ENCODE measurements around the gene RORC. TPM values are rescaled to one million over a fixed set of nuclear protein-coding genes. Genes with fewer than 3 reads are reported as not detected.

RORC gene
- polyA plus RNA-seq, 1 donor from 2014 or later, result 0.26 TPM

GRCh38 chr1:151809290-151809984 is 22.2 kb downstream of the RORC start:
- Mint-ChIP-seq H3K4me1 (peaks cover 0 to 9% (median 8%) of the 10 kb centered on the region in 3 donors), H3K9me3 (no peaks in the 10 kb centered on the region), H3K27ac (no peak overlapping the region), H3K4me3 (no peak overlapping the region), H3K27me3 (no peaks in the 10 kb centered on the region), H3K36me3 (no peaks in the 10 kb centered on the region)

- Mint-ChIP-seq H3K27me3 (peaks cover 4% of the 10 kb centered on the region), H3K9me3 (no peaks in the 10 kb centered on the region), H3K36me3 (no peaks in the 10 kb centered on the region), H3K4me3 (no peak overlapping the region), H3K4me1 (peaks cover 10 to 14% (median 14%) of the 10 kb centered on the region in 3 donors), H3K27ac (no peak overlapping the region)
These were observed 23.8 kb downstream of the RORC start for GRCh38 chr1:151807766-151808165.

- Mint-ChIP-seq H3K27me3 (peaks cover 4% of the 10 kb centered on the region), H3K27ac (no peak overlapping the region), H3K4me1 (peaks cover 10 to 14% (median 14%) of the 10 kb centered on the region in 3 donors), H3K36me3 (no peaks in the 10 kb centered on the region), H3K4me3 (no peak overlapping the region), H3K9me3 (no peaks in the 10 kb centered on the region)
These were observed 24.5 kb downstream of the RORC start for GRCh38 chr1:151807131-151807530.

DNA sequence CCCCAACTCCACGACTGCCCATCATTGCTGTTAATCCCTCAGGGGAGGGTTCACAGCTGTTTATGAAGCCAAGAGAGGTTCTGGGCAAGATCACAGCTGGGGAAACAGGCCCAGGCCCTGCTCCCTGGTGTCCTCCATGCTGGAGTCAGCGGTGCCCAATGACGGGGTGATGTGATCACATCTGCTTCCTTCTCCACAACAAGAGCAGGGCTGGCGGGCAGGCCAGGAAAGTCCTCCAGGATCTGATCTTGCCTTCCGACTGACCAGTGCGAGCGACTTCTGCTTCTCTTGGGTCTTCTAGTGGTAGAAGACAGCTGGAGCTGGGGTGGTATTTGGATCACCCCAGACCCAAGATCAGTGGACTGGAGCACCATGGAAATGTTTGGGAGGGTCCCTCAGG is 25.4 kb downstream of the RORC start:
- no peaks in the 10 kb centered on the region for H3K36me3 Mint-ChIP-seq
- no peak overlapping the region for H3K4me3 Mint-ChIP-seq
- H3K27ac Mint-ChIP-seq, result no peak overlapping the region

DNA sequence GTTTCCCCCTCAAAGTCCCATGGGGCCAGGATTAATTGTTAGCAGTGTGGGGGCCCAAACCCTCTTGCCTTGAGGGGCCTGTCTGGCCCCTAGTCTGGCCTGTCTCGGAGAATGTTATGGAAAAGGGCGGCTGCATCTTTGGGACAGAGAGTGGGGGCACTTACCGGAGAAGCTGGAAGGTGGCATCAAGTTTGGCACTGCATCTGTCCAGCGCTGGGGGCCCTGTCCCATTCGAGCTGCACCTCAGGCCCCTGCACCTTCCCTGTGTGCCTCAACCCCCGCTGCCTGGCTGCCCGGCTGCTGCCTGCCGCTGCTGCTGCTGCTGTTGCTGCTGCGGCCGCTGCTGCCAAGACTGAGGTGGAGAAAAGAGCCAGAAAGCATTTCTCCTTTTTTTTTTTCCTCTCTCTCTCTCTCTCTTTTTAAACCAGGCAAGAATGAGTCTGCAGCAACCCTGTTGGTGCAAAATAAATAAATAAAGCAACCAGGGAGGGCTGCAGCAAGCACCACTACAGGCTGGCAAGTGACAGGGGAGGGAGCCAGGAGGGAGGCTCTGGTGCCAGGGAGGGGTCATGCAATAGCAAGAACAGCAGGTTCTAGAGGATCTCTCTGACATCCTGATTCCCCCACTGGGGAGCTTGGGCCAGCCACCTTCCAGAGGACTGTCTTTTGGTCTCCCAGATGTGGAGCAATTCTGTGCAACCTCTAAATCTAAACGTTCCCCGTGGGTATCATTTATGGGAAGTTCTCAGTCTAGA is 26.4 kb downstream of the RORC start, which contains the start of gene LINGO4:
Gene LINGO4, minus strand, starts transcription at position 354 of the 755 bp plus-strand sequence. CDS start 2,715 bp downstream, outside the sequence.
- Mint-ChIP-seq H3K27me3 (peaks cover 9% of the 10 kb centered on the region), H3K4me1 (peaks cover 10 to 14% (median 14%) of the 10 kb centered on the region in 3 donors), H3K9me3 (no peaks in the 10 kb centered on the region), H3K27ac (peak within 1 kb of the TSS in 1 of 3 donors; percentile 29), H3K4me3 (peak within 1 kb of the TSS in 1 of 4 donors; percentile 58), H3K36me3 (no peaks in the 10 kb centered on the region)

More for the DNA sequence above, 25.4 kb downstream of the RORC start:
- Mint-ChIP-seq H3K27me3 (peaks cover 4% of the 10 kb centered on the region), H3K9me3 (no peaks in the 10 kb centered on the region), H3K4me1 (peaks cover 10 to 14% (median 14%) of the 10 kb centered on the region in 3 donors)

DNA sequence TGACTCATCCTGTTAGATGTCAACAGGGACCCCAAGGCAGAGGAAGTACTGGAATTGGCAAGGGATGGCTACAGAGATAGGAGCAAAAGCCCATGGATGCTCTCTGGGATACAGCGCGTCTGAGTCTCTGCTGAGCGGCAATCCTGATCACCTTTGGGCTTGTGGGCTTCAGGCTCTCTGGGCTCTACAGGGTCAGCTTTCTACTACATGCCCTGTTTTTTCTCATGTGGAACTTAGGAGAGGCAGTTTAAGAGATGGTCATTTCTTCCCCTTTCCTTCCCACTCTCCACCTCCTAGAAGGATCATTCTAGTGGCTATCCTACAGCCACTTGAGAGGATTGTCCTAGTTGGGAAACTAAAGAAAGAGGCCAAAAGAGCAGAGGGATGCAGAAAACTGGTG is 27.7 kb downstream of the RORC start:
- Mint-ChIP-seq H3K27me3 (peaks cover 9% of the 10 kb centered on the region), H3K4me1 (peaks cover 10 to 14% (median 14%) of the 10 kb centered on the region in 3 donors), H3K9me3 (no peaks in the 10 kb centered on the region), H3K4me3 (no peak overlapping the region), H3K27ac (no peak overlapping the region), H3K36me3 (peaks cover 2% of the 10 kb centered on the region)

GRCh38 chr1:151803164-151803563 is 28.4 kb downstream of the RORC start:
- Mint-ChIP-seq H3K9me3 (no peaks in the 10 kb centered on the region), H3K27me3 (peaks cover 9% of the 10 kb centered on the region), H3K4me3 (no peak overlapping the region), H3K4me1 (peaks cover 10 to 14% (median 13%) of the 10 kb centered on the region in 3 donors), H3K36me3 (peaks cover 6% of the 10 kb centered on the region), H3K27ac (peak overlapping the region in 1 of 3 donors; percentile 57)

DNA sequence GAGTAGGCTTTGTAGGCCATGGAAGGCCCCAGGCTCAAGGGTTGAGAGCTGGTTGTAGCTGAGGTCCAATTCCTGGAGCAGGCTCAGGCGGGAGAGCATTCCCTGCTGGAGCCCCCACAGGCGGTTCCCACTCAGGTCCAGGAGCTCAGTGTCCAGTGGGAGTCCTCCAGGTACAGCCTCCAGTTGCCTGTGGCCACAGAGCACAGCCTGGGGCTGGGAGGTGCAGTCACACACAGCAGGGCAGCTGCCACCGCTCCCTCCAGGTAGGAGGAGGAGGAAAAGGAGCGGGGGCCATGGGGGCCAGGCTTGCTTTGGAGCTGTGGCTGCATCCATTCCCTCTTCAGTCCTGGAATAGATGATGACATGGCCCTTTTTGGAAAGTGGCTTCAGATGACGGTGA is 29.2 kb downstream of the RORC start:
- Mint-ChIP-seq H3K27ac (no peak overlapping the region), H3K36me3 (peaks cover 6% of the 10 kb centered on the region), H3K27me3 (peaks cover 9% of the 10 kb centered on the region), H3K9me3 (no peaks in the 10 kb centered on the region), H3K4me3 (no peak overlapping the region), H3K4me1 (peaks cover 7 to 10% (median 9%) of the 10 kb centered on the region in 3 donors)

DNA sequence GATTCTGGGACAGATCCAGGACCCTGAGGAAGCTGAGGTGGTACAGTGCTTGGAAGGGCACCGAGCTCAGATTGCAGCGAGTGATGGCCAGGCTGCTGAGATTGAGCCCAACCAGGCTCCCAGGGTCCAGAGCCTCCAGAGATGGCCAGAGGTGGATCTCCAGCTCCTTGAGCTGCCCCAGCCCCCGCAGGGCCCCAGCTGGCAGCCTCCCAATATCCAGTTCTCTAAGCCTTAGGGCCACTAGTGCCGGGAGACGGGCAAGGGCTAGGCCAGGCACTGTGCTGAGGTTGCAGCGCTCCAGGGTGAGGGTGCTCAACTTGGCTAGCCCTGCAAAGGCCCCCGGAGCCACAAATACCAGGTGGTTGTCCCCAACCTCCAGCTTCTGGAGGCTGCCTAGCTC is 29.8 kb downstream of the RORC start:
- Mint-ChIP-seq H3K27ac (no peak overlapping the region), H3K4me1 (peaks cover 7 to 10% (median 9%) of the 10 kb centered on the region in 3 donors), H3K27me3 (peaks cover 9% of the 10 kb centered on the region), H3K36me3 (peaks cover 6% of the 10 kb centered on the region), H3K9me3 (no peaks in the 10 kb centered on the region), H3K4me3 (no peak overlapping the region)

DNA sequence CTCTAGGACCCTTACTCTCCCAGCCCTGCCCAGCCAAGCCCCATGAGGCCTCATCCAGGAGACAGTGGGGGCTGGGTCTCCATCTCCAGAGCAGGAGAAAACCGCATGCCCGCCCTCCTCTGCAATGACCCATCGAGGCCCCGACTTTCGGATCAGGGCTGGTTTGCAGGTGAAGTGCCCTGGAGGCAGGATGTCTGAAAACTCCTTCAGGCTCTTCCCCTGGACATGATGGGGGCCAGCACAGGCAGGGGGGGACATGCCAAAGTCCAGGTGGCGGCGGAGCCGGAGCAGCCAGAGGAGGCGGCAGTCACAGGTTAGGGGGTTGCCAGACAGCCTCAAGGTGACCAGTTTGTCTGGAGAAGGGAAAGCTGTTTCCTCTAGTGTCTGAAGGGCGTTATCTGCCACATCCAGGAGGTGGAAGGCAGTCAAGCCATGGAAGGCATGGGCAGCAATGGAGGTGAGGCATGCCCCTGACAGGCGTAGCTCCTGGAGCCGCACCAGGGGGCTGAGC is 30.2 kb downstream of the RORC start:
- Mint-ChIP-seq H3K4me3 (no peak overlapping the region), H3K27me3 (peaks cover 9% of the 10 kb centered on the region), H3K9me3 (no peaks in the 10 kb centered on the region), H3K27ac (no peak overlapping the region), H3K4me1 (peaks cover 7 to 11% (median 10%) of the 10 kb centered on the region in 3 donors), H3K36me3 (peaks cover 6% of the 10 kb centered on the region)

DNA sequence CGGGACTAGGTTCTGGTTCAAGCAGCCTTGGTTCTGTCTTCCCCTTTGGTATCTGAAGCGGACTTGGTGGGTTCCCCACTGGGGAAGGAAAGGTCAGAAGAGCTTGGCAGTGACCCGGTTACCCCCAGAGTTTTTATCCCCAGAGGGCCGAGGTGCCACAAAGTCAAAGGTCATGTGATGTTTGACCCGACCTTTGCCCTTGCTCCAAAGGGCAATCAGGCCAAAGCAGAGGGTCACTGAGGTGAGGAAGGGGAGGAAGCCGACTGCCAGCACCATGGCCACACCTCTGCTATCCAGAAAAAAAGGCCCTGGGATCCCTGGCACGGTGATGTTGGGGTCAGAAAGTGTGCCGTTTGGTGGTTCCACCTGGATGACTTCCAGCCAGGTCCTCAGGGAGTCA is 30.8 kb downstream of the RORC start:
- Mint-ChIP-seq H3K27ac (peak overlapping the region in 1 of 3 donors; percentile 35), H3K9me3 (no peaks in the 10 kb centered on the region), H3K27me3 (peaks cover 9% of the 10 kb centered on the region), H3K4me3 (no peak overlapping the region), H3K36me3 (peaks cover 8% of the 10 kb centered on the region), H3K4me1 (peaks cover 7 to 11% (median 10%) of the 10 kb centered on the region in 3 donors)

DNA sequence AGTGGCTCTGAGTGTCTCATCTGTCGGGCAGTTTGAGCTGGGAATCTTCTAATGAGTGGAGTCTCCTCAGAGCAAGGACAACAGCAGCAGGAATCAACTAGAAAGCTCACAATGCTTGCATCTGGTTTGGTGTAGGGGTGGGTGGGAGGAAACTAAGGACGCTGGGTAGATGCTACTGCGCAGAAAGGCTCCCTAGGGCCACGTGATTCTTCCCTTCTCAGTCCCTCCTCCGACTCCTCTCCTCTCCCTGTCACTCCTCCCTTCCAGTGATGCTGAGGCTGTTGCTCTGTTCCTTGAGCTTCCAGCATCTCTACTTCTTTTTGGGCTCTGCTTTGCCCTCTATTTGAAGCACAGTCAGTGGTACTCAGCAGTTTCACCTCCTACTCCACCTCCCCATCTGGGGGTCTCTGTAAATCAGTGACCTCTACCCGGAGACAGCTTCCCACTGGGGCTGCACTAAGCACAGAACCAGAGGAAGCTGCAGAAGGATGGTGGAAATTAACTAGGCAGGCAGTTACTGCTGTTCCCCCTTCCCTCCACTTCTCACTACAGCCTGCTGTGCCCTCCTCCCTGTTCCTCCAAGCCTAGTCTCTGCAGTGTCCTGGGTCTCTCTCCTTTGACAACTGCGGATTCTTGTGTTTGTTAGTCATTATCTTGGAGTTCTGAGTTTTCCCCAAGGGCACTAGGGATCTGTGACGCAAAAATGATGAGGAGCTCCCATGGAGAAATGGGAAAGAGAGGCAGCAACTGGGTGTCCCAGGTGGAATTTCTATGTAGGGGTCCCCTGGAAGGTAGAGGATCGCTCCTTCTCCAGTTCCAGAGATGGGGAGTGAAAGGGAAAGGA is 32.2 kb downstream of the RORC start:
- H3K4me1 Mint-ChIP-seq, result peaks cover 5 to 10% (median 8%) of the 10 kb centered on the region in 3 donors
- H3K36me3 Mint-ChIP-seq, result peaks cover 8% of the 10 kb centered on the region
- H3K27me3 Mint-ChIP-seq, result peaks cover 9% of the 10 kb centered on the region
- no peak overlapping the region for H3K27ac Mint-ChIP-seq
- no peak overlapping the region for H3K4me3 Mint-ChIP-seq
- H3K9me3 Mint-ChIP-seq, result no peaks in the 10 kb centered on the region

DNA sequence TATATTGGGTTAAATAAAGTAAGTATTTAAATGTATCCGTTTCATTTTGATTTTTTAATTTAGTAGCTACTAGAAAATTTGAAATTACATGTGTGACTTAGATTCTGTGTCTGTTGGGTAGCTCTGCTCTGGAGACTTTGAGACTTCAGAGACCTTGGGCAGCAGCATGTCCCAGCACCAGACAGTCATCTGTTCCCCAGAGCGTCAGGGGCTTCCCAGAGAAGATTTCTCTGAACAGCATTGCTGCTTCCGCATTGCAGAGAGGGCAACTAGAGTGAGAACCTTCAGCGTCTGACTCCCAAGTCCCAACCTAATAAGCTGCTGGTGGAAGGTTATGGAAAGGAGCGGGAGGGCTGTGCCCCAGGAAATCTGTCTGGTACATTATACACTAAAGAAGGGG is 33.0 kb downstream of the RORC start:
- H3K27me3 Mint-ChIP-seq, result peaks cover 5% of the 10 kb centered on the region
- peaks cover 0 to 3% (median 2%) of the 10 kb centered on the region in 3 donors for H3K4me1 Mint-ChIP-seq
- no peaks in the 10 kb centered on the region for H3K9me3 Mint-ChIP-seq
- no peak overlapping the region for H3K4me3 Mint-ChIP-seq
- H3K36me3 Mint-ChIP-seq, result peaks cover 9% of the 10 kb centered on the region
- no peak overlapping the region for H3K27ac Mint-ChIP-seq

- Mint-ChIP-seq H3K9me3 (no peaks in the 10 kb centered on the region), H3K27me3 (peaks cover 3% of the 10 kb centered on the region), H3K36me3 (peaks cover 2% of the 10 kb centered on the region), H3K27ac (peak overlapping the region; percentile 56 to 99 (median 91)), H3K4me1 (peaks cover 10 to 16% (median 15%) of the 10 kb centered on the region in 3 donors), H3K4me3 (peak overlapping the region; percentile 91 to 98 (median 98))
These were observed 40.5 kb downstream of the RORC start for GRCh38 chr1:151790940-151791651.
